IMR-90 (cell line): Measurements from ENCODE around the gene ZNF765. TPM values are rescaled to one million over a fixed set of nuclear protein-coding genes. Genes with fewer than 3 reads are reported as not detected.
A peak's percentile ranks its signal among the peaks of the same experiment; 100 is the strongest.

ENCODE experiments used
- ATAC-seq: fragments of 200-7000 bp; cut with Tn5 transposase; 2 replicates; pipeline ENCODE4 v1.9.1; 2020; ENCODE audit warnings: low read depth, mild to moderate bottlenecking, moderate library complexity
- BruUV-seq: library from RNA; stranded (reverse); fragments of 400-500 nt; replicated peaks from 2 replicates; lab custom pipeline; 2021; lab: Mats Ljungman, UMichigan
- CTCF ChIA-PET: fragments of 300-600 bp; formaldehyde crosslinking; extraction: SDS; loops from one replicate; lab custom pipeline; 2021; ENCODE audit warnings: antibody characterized with exemption; lab: Yijun Ruan, JAX
- POLR2A ChIA-PET: fragments of 300-600 bp; sonication (Branson Sonifier 250); formaldehyde crosslinking; loops from one replicate; lab custom pipeline; 2022; ENCODE audit warnings: antibody characterized with exemption; ENCODE audit not compliant: unreplicated experiment; lab: Charles Lee
- DNase-seq: peaks from one replicate; pipeline ENCODE4 v3.0.0; 2013
- H2AFZ ChIP-seq: replicated peaks from 2 replicates; pipeline ENCODE3; 2013; ENCODE audit warnings: low read length, mild to moderate bottlenecking; ENCODE audit not compliant: poor library complexity
- H2AK5ac ChIP-seq: 2 replicates; pipeline ENCODE4 v1.6.1; 2013; ENCODE audit warnings: low read depth, low read length, inconsistent platforms
- H2AK9ac ChIP-seq: replicated peaks from 2 replicates; pipeline ENCODE3; 2013; ENCODE audit warnings: mild to moderate bottlenecking, low read depth, low read length, moderate library complexity; ENCODE audit not compliant: poor library complexity
- H2BK120ac ChIP-seq: 2 replicates; pipeline ENCODE4 v1.6.1; 2013; ENCODE audit warnings: low read depth, low read length, inconsistent platforms
- H2BK15ac ChIP-seq: 3 replicates; pipeline ENCODE4 v1.6.1; 2013; ENCODE audit warnings: low read depth, low read length, inconsistent platforms
- H2BK20ac ChIP-seq: 2 replicates; pipeline ENCODE4 v1.6.1; 2013; ENCODE audit warnings: low read depth, mild to moderate bottlenecking, inconsistent platforms, low read length, moderate library complexity
- H2BK5ac ChIP-seq: 2 replicates; pipeline ENCODE4 v1.6.1; 2013; ENCODE audit warnings: mild to moderate bottlenecking, low read depth, low read length, inconsistent platforms; ENCODE audit not compliant: poor library complexity, severe bottlenecking
- H3K14ac ChIP-seq: replicated peaks from 2 replicates; pipeline ENCODE4 v1.6.1; 2013; ENCODE audit warnings: low read depth, low read length, inconsistent platforms
- H3K18ac ChIP-seq: 2 replicates; pipeline ENCODE4 v1.6.1; 2013; ENCODE audit warnings: low read depth, low read length, control low read depth
- H3K23ac ChIP-seq: 2 replicates; pipeline ENCODE4 v1.6.1; 2013; ENCODE audit warnings: low read depth, low read length, inconsistent platforms
- H3K27ac ChIP-seq: 2 replicates; pipeline ENCODE4 v1.5.1; 2013; ENCODE audit warnings: mild to moderate bottlenecking, control low read depth, low read length; ENCODE audit not compliant: insufficient read depth
- H3K27me3 ChIP-seq: 2 replicates; pipeline ENCODE4 v1.6.1; 2013; ENCODE audit warnings: low read length; ENCODE audit not compliant: control insufficient read depth, insufficient read depth
- H3K36me3 ChIP-seq: 2 replicates; pipeline ENCODE4 v1.6.1; 2013; ENCODE audit warnings: low read length, mixed read lengths; ENCODE audit not compliant: control insufficient read depth, insufficient read depth
- H3K4ac ChIP-seq: 2 replicates; pipeline ENCODE4 v1.6.1; 2013; ENCODE audit warnings: low read depth, low read length, inconsistent platforms
- H3K4me1 ChIP-seq: 2 replicates; pipeline ENCODE4 v1.6.1; 2013; ENCODE audit warnings: low read length, mixed read lengths; ENCODE audit not compliant: control insufficient read depth, insufficient read depth
- H3K4me2 ChIP-seq: 2 replicates; pipeline ENCODE4 v1.6.1; 2013; ENCODE audit warnings: low read depth, mild to moderate bottlenecking, control low read depth, low read length, moderate library complexity
- H3K4me3 ChIP-seq: 2 replicates; pipeline ENCODE4 v1.5.1; 2013; ENCODE audit warnings: low read depth, mild to moderate bottlenecking, control low read depth, low read length, moderate library complexity; ENCODE audit not compliant: insufficient read depth
- H3K56ac ChIP-seq: 2 replicates; pipeline ENCODE4 v1.6.1; 2013; ENCODE audit warnings: low read length, inconsistent platforms; ENCODE audit not compliant: insufficient read depth; ENCODE audit errors: extremely low read depth
- H3K79me1 ChIP-seq, 2 experiments: 2 replicates each; pipeline ENCODE4 v1.6.1; 2013; ENCODE audit warnings: low read length in 2 of 2, inconsistent platforms in 1 of 2, low read depth in 1 of 2
- H3K9ac ChIP-seq: 2 replicates; pipeline ENCODE4 v1.6.1; 2013; ENCODE audit warnings: low read depth, low read length, control low read depth
- H3K9me1 ChIP-seq: 2 replicates; pipeline ENCODE4 v1.6.1; 2013; ENCODE audit warnings: low read length, inconsistent platforms; ENCODE audit not compliant: insufficient read depth
- H3K9me3 ChIP-seq: 2 replicates; pipeline ENCODE4 v1.6.1; 2013; ENCODE audit warnings: low read length; ENCODE audit not compliant: control insufficient read depth, insufficient read depth
- H4K20me1 ChIP-seq: 2 replicates; pipeline ENCODE4 v1.6.1; 2013; ENCODE audit warnings: low read length, inconsistent platforms; ENCODE audit not compliant: insufficient read depth
- H4K5ac ChIP-seq: 2 replicates; pipeline ENCODE4 v1.6.1; 2013; ENCODE audit warnings: mild to moderate bottlenecking, low read depth, low read length, control low read depth
- H4K8ac ChIP-seq, 2 experiments: 2 replicates each; pipeline ENCODE4 v1.6.1; 2013; ENCODE audit warnings: low read depth in 2 of 2, low read length in 2 of 2, control low read depth in 1 of 2, inconsistent platforms in 1 of 2
- H4K91ac ChIP-seq: 2 replicates; pipeline ENCODE4 v1.6.1; 2013; ENCODE audit warnings: low read depth, low read length, inconsistent platforms; ENCODE audit not compliant: insufficient read depth
- CEBPB ChIP-seq: IDR thresholded peaks from 2 replicates; pipeline ENCODE4 v1.6.1; 2012; ENCODE audit warnings: low read depth, low read length, improper control_type of control experiment
- CHD1 ChIP-seq: IDR thresholded peaks from 2 replicates; pipeline ENCODE4 v1.6.1; 2012; ENCODE audit warnings: low read depth, low read length, improper control_type of control experiment
- MAZ ChIP-seq: IDR thresholded peaks from 2 replicates; pipeline ENCODE4 v1.6.1; 2012; ENCODE audit warnings: low read depth, mild to moderate bottlenecking, low read length, improper control_type of control experiment, moderate library complexity, borderline replicate concordance
- MXI1 ChIP-seq: IDR thresholded peaks from 2 replicates; pipeline ENCODE4 v1.6.1; 2012; ENCODE audit warnings: low read depth, mild to moderate bottlenecking, low read length, moderate library complexity, borderline replicate concordance
- NFE2L2 ChIP-seq: fragments of 150-350 bp; IDR thresholded peaks from 2 replicates; pipeline ENCODE4 v1.6.1; 2016; ENCODE audit warnings: low read depth, mild to moderate bottlenecking, low read length
- POLR2A ChIP-seq: IDR thresholded peaks from 2 replicates; pipeline ENCODE4 v1.6.1; 2012; ENCODE audit warnings: mild to moderate bottlenecking, low read depth, low read length
- WGBS, 2 experiments: methylation state at CpG; one replicate each; pipeline versions ENCODE4 v1.1.5 to v1.1.7; 2013; ENCODE audit warnings: missing lambda C conversion rate in 2 of 2; ENCODE audit not compliant: insufficient read length in 1 of 2; ENCODE audit errors: extremely low coverage in 2 of 2; 5-methylcytosine and 5-hydroxymethylcytosine counted together
- dilution Hi-C: fragments of 300-500 bp; cut with HindIII; formaldehyde crosslinking; loops from one replicate; pipeline ENCODE4 v1.14.3; 2018; ENCODE audit warnings: low sequenced_read_pairs; ENCODE audit not compliant: unreplicated experiment
- in situ Hi-C: fragments of 300-500 bp; cut with MboI; formaldehyde crosslinking; loops from 3 replicates; pipeline ENCODE4 v1.14.3; 2019; ENCODE audit warnings: low sequenced_read_pairs, inconsistent platforms, mixed read lengths
- intact Hi-C: fragments of 100-400 bp; cut with micrococcal nuclease; formaldehyde crosslinking; loops from 2 replicates; pipeline ENCODE4 v1.10.0; 2022
- polyA plus RNA-seq, 3 experiments: library from polyadenylated mRNA; depleted of rRNA; stranded (reverse); fragments of >200 nt; gene quantifications; 2 replicates each; pipeline ENCODE4 v1.2.3, GENCODE V29; 2012; ENCODE audit warnings: low replicate concordance in 1 of 3
- total RNA-seq: library from RNA; depleted of rRNA; stranded (reverse); fragments of >200 nt; gene quantifications from 2 replicates; pipeline ENCODE4 v1.2.3, GENCODE V29; 2012
- TF ChIP-seq, protein P1 (sequence below): conservative IDR thresholded peaks from 2 replicates; pipeline ENCODE4 v1.5.1; 2012; ENCODE audit warnings: mild to moderate bottlenecking, low read depth, low read length, improper control_type of control experiment
- TF ChIP-seq, protein P2 (sequence below): fragments of 150-350 bp; IDR thresholded peaks from 2 replicates; pipeline ENCODE4 v1.6.1; 2017; ENCODE audit warnings: mild to moderate bottlenecking, antibody characterized with exemption, low read length, low read depth

Gene ZNF765
- total and polyA plus RNA-seq, 2 of the 4 experiments (the other 2 are of a cell fraction) = 2.3 to 18.1 TPM

DNA sequence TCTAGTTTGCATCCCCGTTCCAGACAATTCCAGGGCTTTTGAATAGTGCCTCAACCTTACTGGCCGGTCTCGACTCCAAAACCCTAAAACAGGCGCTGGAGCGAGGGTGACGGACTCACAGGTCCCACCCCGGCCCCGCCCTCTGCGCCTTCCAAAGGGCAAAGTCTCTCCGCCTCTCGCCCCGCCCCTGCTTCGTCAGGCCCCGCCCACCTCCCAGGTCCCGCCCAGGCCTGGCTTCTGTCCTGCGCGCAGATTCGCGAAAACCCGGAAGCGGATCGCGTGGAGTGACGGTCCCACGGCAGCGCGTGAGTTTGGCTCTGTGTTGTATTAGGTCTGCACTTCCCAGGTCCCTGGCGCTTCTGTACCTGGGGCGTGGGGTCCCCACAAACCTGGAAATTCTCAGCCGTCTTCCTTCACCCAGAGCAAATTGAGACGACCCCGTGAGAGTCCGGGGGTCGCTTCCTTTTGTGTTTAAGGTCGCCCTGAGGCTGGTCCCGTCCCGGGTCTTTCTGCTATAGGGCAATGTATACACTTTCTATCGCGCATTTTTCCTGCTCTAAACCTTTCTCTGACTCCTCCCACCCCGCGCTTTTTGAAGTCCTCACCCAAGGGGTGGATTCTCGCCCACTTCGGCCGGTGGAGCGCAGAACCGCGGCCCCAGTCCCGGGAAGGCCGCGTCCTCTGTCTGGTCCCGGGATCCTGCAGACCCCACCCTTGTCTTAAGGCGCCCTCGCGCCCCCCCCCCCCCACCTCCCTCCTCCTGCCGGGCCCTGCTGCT, 72.7 kb downstream of the ZNF765 start, which contains the start of gene ZNF813:
TSS of gene ZNF813 (plus strand) at position 249 of the 778 bp plus-strand sequence. CDS start 16,090 bp downstream, outside the sequence.
- Histone ChIP-seq H3K27ac (peak within 1 kb of the TSS; percentile 50), H4K5ac (peak within 1 kb of the TSS; percentile 19), H2AK5ac (no peak within 1 kb of the TSS), H3K27me3 (no peaks in the 10 kb centered on the region), H3K18ac (peak within 1 kb of the TSS; percentile 56; the same call in 1 of the 2 replicates), H2BK120ac (no peak within 1 kb of the TSS), H3K4ac (peak within 1 kb of the TSS; percentile 49), H3K9me1 (no peaks in the 10 kb centered on the region), H3K9ac (peak within 1 kb of the TSS; percentile 77), H4K20me1 (no peaks in the 10 kb centered on the region), H3K79me1 (peaks cover 4% of the 10 kb centered on the region in 2 experiments; a peak in 1 of 4 replicates), H4K91ac (no peak within 1 kb of the TSS), H4K8ac (peak within 1 kb of the TSS; percentile 11 to 86; a peak in 2 of 4 replicates), H3K14ac (peak within 1 kb of the TSS; percentile 68), H3K23ac (no peak within 1 kb of the TSS), H2AFZ (peak within 1 kb of the TSS; percentile 96), H3K36me3 (no peaks in the 10 kb centered on the region), H2AK9ac (peak within 1 kb of the TSS; percentile 82), H2BK5ac (no peak within 1 kb of the TSS), H2BK20ac (no peak within 1 kb of the TSS), H3K56ac (peak within 1 kb of the TSS; percentile 61), H3K4me3 (peak within 1 kb of the TSS; percentile 72), H2BK15ac (no peak within 1 kb of the TSS), H3K4me1 (no peaks in the 10 kb centered on the region), H3K4me2 (peak within 1 kb of the TSS; percentile 89), H3K9me3 (peaks cover under 1% of the 10 kb centered on the region; the same call in 1 of the 2 replicates)
- WGBS, 2 experiments = 0% methylated on average over 4 of the region's 55 CpGs; no CpG with 5 or more reads in 1 of the 2 experiments
- CTCF ChIA-PET = no interaction called here
- dilution Hi-C loops = no loop called here
- no peak for TF ChIP-seq CEBPB
- TF ChIP-seq, protein P1, sequence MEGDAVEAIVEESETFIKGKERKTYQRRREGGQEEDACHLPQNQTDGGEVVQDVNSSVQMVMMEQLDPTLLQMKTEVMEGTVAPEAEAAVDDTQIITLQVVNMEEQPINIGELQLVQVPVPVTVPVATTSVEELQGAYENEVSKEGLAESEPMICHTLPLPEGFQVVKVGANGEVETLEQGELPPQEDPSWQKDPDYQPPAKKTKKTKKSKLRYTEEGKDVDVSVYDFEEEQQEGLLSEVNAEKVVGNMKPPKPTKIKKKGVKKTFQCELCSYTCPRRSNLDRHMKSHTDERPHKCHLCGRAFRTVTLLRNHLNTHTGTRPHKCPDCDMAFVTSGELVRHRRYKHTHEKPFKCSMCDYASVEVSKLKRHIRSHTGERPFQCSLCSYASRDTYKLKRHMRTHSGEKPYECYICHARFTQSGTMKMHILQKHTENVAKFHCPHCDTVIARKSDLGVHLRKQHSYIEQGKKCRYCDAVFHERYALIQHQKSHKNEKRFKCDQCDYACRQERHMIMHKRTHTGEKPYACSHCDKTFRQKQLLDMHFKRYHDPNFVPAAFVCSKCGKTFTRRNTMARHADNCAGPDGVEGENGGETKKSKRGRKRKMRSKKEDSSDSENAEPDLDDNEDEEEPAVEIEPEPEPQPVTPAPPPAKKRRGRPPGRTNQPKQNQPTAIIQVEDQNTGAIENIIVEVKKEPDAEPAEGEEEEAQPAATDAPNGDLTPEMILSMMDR = no peak
- peak; percentile 42; the same call in 1 of the 2 replicates for TF ChIP-seq MAZ
- no peak for TF ChIP-seq NFE2L2
- TF ChIP-seq, protein P2, sequence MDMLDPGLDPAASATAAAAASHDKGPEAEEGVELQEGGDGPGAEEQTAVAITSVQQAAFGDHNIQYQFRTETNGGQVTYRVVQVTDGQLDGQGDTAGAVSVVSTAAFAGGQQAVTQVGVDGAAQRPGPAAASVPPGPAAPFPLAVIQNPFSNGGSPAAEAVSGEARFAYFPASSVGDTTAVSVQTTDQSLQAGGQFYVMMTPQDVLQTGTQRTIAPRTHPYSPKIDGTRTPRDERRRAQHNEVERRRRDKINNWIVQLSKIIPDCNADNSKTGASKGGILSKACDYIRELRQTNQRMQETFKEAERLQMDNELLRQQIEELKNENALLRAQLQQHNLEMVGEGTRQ = no peak
- TF ChIP-seq POLR2A = peak; percentile 34; the same call in 1 of the 2 replicates
- TF ChIP-seq CHD1 = no peak
- peak; percentile 49 for TF ChIP-seq MXI1
- BruUV-seq = no TSS peak
- ATAC-seq (peak; percentile 99), DNase-seq (peak; percentile 76)
- intact Hi-C loops = no loop called here
- POLR2A ChIA-PET = no interaction called here
- in situ Hi-C loops = no loop called here
